Neural cell (in vitro differentiated cells): ENCODE results near the gene GFAP. TPM values are rescaled to one million over a fixed set of nuclear protein-coding genes. Genes with fewer than 3 reads are reported as not detected.

Source experiments
- H2AFZ ChIP-seq: fragments of 200-600, 300-800 bp; sonication (generic), shearing (Covaris generic); 2 replicates; pipeline ENCODE4 v1.6.0; 2014; ENCODE audit warnings: low read depth, mild to moderate bottlenecking, antibody characterized with exemption, low read length, moderate library complexity
- H3F3A ChIP-seq: fragments of 200-600 bp; shearing (Covaris generic); 2 replicates; pipeline ENCODE4 v1.6.1; 2016; ENCODE audit warnings: mild to moderate bottlenecking, moderate library complexity, mixed read lengths, antibody characterized with exemption, low read length; ENCODE audit not compliant: insufficient read depth, poor library complexity, severe bottlenecking
- H3K27ac ChIP-seq: fragments of 200-600, 300-800 bp; sonication (generic), shearing (Covaris generic); 2 replicates; pipeline ENCODE4 v1.5.1; 2014; ENCODE audit warnings: mild to moderate bottlenecking, low read length, moderate library complexity
- H3K27me3 ChIP-seq: fragments of 300-800, 200-600 bp; sonication (generic), shearing (Covaris generic); 2 replicates; pipeline ENCODE4 v1.6.0; 2014; ENCODE audit warnings: mild to moderate bottlenecking, low read depth, low read length, moderate library complexity; ENCODE audit not compliant: insufficient read depth
- H3K36me3 ChIP-seq: fragments of 300-800, 200-600 bp; sonication (generic), shearing (Covaris generic); 2 replicates; pipeline ENCODE4 v1.5.1; 2014; ENCODE audit warnings: mild to moderate bottlenecking, antibody characterized with exemption, low read length, moderate library complexity; ENCODE audit not compliant: insufficient read depth
- H3K4me2 ChIP-seq: fragments of 300-800, 200-600 bp; sonication (generic), shearing (Covaris generic); 2 replicates; pipeline ENCODE4 v1.6.0; 2014; ENCODE audit warnings: mild to moderate bottlenecking, low read length
- H3K4me3 ChIP-seq: fragments of 300-800, 200-600 bp; sonication (generic), shearing (Covaris generic); 2 replicates; pipeline ENCODE4 v1.5.1; 2014; ENCODE audit warnings: mild to moderate bottlenecking, low read length, moderate library complexity
- H3K79me2 ChIP-seq: fragments of 200-600 bp; shearing (Covaris generic); replicated peaks from 2 replicates; pipeline ENCODE4 v1.6.0; 2014; ENCODE audit warnings: mild to moderate bottlenecking, low read length, moderate library complexity; ENCODE audit not compliant: insufficient read depth
- H3K9ac ChIP-seq: fragments of 300-800, 200-600 bp; sonication (generic), shearing (Covaris generic); 2 replicates; pipeline ENCODE4 v1.6.1; 2016; ENCODE audit warnings: mild to moderate bottlenecking, low read length, mixed read lengths
- H3K9me2 ChIP-seq: fragments of 200-600 bp; shearing (Covaris generic); 2 replicates; pipeline ENCODE4 v1.6.1; 2016; ENCODE audit warnings: mild to moderate bottlenecking, low read length, mixed read lengths; ENCODE audit not compliant: insufficient read depth
- H3K9me3 ChIP-seq: fragments of 200-600, 300-800 bp; sonication (generic), shearing (Covaris generic); 2 replicates; pipeline ENCODE4 v1.6.1; 2016; ENCODE audit warnings: mild to moderate bottlenecking, mixed run types, low read length, moderate library complexity, mixed read lengths
- H4K20me1 ChIP-seq: fragments of 200-600 bp; shearing (Covaris generic); 2 replicates; pipeline ENCODE4 v1.6.1; 2016; ENCODE audit warnings: mild to moderate bottlenecking, mixed run types; ENCODE audit not compliant: insufficient read depth
- EP300 ChIP-seq: fragments of 450-650 bp; conservative IDR thresholded peaks from 2 replicates; pipeline ENCODE4 v1.6.1; 2014; ENCODE audit warnings: antibody characterized with exemption, mild to moderate bottlenecking, moderate library complexity; ENCODE audit not compliant: poor library complexity, severe bottlenecking
- EZH2 ChIP-seq: fragments of 200-600, 300-800 bp; shearing (Covaris generic), sonication (generic); IDR thresholded peaks from 2 replicates; pipeline ENCODE4 v1.6.1; 2014; ENCODE audit warnings: antibody characterized with exemption, low read length, borderline replicate concordance, mild to moderate bottlenecking; ENCODE audit not compliant: insufficient read depth, poor library complexity, severe bottlenecking
- MXI1 ChIP-seq: fragments of 450-650 bp; conservative IDR thresholded peaks from 2 replicates; pipeline ENCODE4 v1.6.1; 2014; ENCODE audit warnings: antibody characterized with exemption, mild to moderate bottlenecking; ENCODE audit not compliant: poor library complexity, severe bottlenecking
- POLR2AphosphoS5 ChIP-seq: IDR thresholded peaks from 2 replicates; pipeline ENCODE4 v1.6.1; 2012
- RAD21 ChIP-seq: fragments of 450-650 bp; conservative IDR thresholded peaks from 2 replicates; pipeline ENCODE4 v1.6.1; 2014; ENCODE audit warnings: antibody characterized with exemption, mild to moderate bottlenecking, moderate library complexity
- SMC3 ChIP-seq: fragments of 450-650 bp; conservative IDR thresholded peaks from 2 replicates; pipeline ENCODE4 v1.6.1; 2014; ENCODE audit warnings: antibody characterized with exemption, mild to moderate bottlenecking, moderate library complexity; ENCODE audit not compliant: poor library complexity
- TAF1 ChIP-seq: IDR thresholded peaks from 2 replicates; pipeline ENCODE4 v1.6.1; 2012; ENCODE audit warnings: low read depth
- polyA plus RNA-seq: library from polyadenylated mRNA; depleted of rRNA; stranded (reverse); fragments of >200 nt; gene quantifications from 2 replicates; pipeline ENCODE4 v1.2.3, GENCODE V29; 2014
- TF ChIP-seq, protein P1 (sequence below): IDR thresholded peaks from 2 replicates; pipeline ENCODE4 v1.6.1; 2012; ENCODE audit warnings: borderline replicate concordance
- TF ChIP-seq, protein P2 (sequence below): fragments of 450-650 bp; IDR thresholded peaks from 2 replicates; pipeline ENCODE4 v1.5.1; 2014; ENCODE audit warnings: antibody characterized with exemption, mild to moderate bottlenecking, moderate library complexity; ENCODE audit not compliant: poor library complexity, severe bottlenecking

GFAP gene
- polyA plus RNA-seq, 1 donor from 2014 or later: not detected

DNA sequence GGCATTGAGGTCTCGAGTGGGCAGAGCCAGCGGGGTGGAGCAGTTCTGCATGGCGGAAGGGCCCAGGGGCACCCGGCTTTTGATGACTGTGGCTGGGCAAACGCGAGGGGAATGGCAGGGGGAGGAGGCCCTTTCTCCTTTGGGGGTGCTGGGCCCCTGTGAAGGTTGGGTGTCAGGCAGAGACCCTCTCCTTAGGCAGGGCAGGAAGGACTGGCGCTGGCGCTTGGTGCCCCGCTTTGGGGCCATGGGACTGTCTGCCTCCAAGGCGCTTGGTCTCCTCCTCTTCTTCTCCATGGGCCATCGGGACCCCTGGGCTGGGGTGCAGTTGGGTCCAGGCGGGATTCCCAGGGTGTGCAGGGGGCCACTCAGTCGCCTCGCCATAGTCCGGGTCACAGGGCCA is 12.8 kb upstream of the GFAP start:
- Histone ChIP-seq H3F3A (no peaks in the 10 kb centered on the region), H3K4me3 (no peak overlapping the region), H3K9me3 (no peaks in the 10 kb centered on the region), H3K27ac (no peak overlapping the region), H3K9me2 (no peaks in the 10 kb centered on the region), H3K9ac (no peak overlapping the region), H4K20me1 (no peaks in the 10 kb centered on the region), H3K36me3 (no peaks in the 10 kb centered on the region), H2AFZ (no peak overlapping the region), H3K79me2 (no peaks in the 10 kb centered on the region), H3K27me3 (no peaks in the 10 kb centered on the region), H3K4me2 (no peak overlapping the region)
- no peak for TF ChIP-seq TAF1
- no peak for TF ChIP-seq RAD21
- no peak for TF ChIP-seq EZH2
- no peak for TF ChIP-seq POLR2AphosphoS5
- TF ChIP-seq EP300: no peak
- TF ChIP-seq, protein P1, sequence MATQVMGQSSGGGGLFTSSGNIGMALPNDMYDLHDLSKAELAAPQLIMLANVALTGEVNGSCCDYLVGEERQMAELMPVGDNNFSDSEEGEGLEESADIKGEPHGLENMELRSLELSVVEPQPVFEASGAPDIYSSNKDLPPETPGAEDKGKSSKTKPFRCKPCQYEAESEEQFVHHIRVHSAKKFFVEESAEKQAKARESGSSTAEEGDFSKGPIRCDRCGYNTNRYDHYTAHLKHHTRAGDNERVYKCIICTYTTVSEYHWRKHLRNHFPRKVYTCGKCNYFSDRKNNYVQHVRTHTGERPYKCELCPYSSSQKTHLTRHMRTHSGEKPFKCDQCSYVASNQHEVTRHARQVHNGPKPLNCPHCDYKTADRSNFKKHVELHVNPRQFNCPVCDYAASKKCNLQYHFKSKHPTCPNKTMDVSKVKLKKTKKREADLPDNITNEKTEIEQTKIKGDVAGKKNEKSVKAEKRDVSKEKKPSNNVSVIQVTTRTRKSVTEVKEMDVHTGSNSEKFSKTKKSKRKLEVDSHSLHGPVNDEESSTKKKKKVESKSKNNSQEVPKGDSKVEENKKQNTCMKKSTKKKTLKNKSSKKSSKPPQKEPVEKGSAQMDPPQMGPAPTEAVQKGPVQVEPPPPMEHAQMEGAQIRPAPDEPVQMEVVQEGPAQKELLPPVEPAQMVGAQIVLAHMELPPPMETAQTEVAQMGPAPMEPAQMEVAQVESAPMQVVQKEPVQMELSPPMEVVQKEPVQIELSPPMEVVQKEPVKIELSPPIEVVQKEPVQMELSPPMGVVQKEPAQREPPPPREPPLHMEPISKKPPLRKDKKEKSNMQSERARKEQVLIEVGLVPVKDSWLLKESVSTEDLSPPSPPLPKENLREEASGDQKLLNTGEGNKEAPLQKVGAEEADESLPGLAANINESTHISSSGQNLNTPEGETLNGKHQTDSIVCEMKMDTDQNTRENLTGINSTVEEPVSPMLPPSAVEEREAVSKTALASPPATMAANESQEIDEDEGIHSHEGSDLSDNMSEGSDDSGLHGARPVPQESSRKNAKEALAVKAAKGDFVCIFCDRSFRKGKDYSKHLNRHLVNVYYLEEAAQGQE: no peak
- no peak for TF ChIP-seq MXI1
- no peak for TF ChIP-seq SMC3
- TF ChIP-seq, protein P2, sequence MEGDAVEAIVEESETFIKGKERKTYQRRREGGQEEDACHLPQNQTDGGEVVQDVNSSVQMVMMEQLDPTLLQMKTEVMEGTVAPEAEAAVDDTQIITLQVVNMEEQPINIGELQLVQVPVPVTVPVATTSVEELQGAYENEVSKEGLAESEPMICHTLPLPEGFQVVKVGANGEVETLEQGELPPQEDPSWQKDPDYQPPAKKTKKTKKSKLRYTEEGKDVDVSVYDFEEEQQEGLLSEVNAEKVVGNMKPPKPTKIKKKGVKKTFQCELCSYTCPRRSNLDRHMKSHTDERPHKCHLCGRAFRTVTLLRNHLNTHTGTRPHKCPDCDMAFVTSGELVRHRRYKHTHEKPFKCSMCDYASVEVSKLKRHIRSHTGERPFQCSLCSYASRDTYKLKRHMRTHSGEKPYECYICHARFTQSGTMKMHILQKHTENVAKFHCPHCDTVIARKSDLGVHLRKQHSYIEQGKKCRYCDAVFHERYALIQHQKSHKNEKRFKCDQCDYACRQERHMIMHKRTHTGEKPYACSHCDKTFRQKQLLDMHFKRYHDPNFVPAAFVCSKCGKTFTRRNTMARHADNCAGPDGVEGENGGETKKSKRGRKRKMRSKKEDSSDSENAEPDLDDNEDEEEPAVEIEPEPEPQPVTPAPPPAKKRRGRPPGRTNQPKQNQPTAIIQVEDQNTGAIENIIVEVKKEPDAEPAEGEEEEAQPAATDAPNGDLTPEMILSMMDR: no peak

DNA sequence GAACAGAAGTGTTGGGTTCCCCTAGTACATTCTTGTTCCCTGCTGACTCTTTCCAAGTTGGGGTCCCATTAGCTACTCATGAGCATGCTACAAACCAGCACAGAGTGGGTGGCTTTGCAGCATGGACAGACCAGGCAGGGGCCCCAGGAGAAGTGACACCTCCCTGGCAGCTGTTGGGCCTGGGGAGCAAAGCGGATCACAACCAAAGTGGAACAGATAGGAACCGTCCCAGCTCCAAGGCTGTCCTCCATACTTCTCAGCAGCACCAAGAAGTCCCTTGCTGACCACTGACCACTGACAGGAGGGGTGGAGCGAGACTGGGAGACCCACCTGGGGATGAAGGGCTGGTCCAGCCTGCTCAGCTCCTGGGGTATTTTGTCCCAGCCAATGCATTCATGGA is 12.4 kb upstream of the GFAP start:
- Histone ChIP-seq H3K4me2 (no peak overlapping the region), H3F3A (no peaks in the 10 kb centered on the region), H3K4me3 (no peak overlapping the region), H2AFZ (no peak overlapping the region), H3K9me2 (no peaks in the 10 kb centered on the region), H3K27ac (no peak overlapping the region), H3K9me3 (no peaks in the 10 kb centered on the region), H3K9ac (no peak overlapping the region), H3K79me2 (no peaks in the 10 kb centered on the region), H3K36me3 (no peaks in the 10 kb centered on the region), H4K20me1 (no peaks in the 10 kb centered on the region), H3K27me3 (no peaks in the 10 kb centered on the region)
- no peak for TF ChIP-seq MXI1
- TF ChIP-seq, protein P1: no peak
